ENCODE results near the gene LONRF2.

- TF ChIP-seq ZNF274 (IDR thresholded peaks at IDR 0.05; ENCODE audit: low read depth, low read length) (no peak), YY1 (IDR thresholded peaks at IDR 0.05; ENCODE audit: insufficient read depth, insufficient read length) (no peak), SUZ12 (IDR thresholded peaks at IDR 0.05; ENCODE audit: extremely low read depth, insufficient read depth, insufficient read length) (no peak)
These were observed 18.6 kb downstream of the LONRF2 start for GRCh38 chr2:100303744-100304143.
